ENCODE data around the gene PRPF6. TPM values are rescaled to one million over a fixed set of nuclear protein-coding genes. Genes with fewer than 3 reads are reported as not detected.

PRPF6 gene
- total and polyA plus RNA-seq, 2 of the 13 experiments (the other 11 are each of a cell fraction or from before 2014, with no cell fraction given), result 63.7 to 101 TPM

DNA sequence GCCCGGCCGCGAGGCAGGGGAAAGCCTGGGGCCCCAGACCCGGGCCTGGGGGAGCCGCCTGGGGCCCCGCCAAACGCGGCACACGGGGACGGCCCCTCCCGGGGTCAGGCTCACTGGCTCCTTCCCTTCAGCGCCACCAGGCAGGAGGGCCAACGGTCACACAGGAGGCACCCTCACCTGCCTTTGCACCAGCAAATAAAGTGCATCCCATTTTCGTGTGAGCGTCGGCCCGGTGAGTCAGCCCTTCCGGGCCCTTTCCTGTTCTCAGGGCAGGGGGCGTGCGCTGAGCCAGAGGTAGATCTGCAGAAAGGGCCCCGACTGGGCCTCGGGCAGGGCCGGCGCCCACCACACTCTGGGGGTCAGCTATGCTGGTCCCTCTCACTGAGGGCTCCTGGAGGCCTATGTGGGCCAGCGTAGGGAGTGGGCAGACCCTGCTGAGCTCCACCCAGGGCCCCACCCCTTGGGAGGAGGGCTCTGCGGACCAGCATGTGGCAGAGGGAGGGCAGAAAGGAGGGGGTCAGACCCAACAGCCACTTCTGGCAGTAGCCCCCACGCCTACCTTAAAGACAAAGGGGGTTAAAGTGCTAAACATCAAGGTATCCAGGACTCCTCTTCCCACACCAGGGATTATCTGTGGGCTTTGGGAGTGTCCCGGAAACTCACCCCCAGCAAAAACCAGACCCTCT lies 23.8 kb upstream of the PRPF6 start (continued):
- TF ChIP-seq, protein P1, sequence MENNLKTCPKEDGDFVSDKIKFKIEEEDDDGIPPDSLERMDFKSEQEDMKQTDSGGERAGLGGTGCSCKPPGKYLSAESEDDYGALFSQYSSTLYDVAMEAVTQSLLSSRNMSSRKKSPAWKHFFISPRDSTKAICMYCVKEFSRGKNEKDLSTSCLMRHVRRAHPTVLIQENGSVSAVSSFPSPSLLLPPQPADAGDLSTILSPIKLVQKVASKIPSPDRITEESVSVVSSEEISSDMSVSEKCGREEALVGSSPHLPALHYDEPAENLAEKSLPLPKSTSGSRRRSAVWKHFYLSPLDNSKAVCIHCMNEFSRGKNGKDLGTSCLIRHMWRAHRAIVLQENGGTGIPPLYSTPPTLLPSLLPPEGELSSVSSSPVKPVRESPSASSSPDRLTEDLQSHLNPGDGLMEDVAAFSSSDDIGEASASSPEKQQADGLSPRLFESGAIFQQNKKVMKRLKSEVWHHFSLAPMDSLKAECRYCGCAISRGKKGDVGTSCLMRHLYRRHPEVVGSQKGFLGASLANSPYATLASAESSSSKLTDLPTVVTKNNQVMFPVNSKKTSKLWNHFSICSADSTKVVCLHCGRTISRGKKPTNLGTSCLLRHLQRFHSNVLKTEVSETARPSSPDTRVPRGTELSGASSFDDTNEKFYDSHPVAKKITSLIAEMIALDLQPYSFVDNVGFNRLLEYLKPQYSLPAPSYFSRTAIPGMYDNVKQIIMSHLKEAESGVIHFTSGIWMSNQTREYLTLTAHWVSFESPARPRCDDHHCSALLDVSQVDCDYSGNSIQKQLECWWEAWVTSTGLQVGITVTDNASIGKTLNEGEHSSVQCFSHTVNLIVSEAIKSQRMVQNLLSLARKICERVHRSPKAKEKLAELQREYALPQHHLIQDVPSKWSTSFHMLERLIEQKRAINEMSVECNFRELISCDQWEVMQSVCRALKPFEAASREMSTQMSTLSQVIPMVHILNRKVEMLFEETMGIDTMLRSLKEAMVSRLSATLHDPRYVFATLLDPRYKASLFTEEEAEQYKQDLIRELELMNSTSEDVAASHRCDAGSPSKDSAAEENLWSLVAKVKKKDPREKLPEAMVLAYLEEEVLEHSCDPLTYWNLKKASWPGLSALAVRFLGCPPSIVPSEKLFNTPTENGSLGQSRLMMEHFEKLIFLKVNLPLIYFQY (CRISPR knock-in tag; IDR thresholded peaks at IDR 0.05; ENCODE audit: borderline replicate concordance), result peak; percentile 87; the same call in 1 of the 2 replicates
- TF ChIP-seq NONO (IDR thresholded peaks at IDR 0.05) (no peak), NONO (CRISPR knock-in tag; conservative IDR thresholded peaks at IDR 0.05) (peak; percentile 86), ZNF543 (CRISPR knock-in tag; IDR thresholded peaks at IDR 0.05) (peak; percentile 78), NFIB (CRISPR knock-in tag; IDR thresholded peaks at IDR 0.05; ENCODE audit: borderline replicate concordance) (no peak), MLLT10 (CRISPR knock-in tag; IDR thresholded peaks at IDR 0.05) (no peak), ZNF878 (CRISPR knock-in tag; IDR thresholded peaks at IDR 0.05) (no peak), KDM5A (IDR thresholded peaks at IDR 0.05; ENCODE audit: borderline replicate concordance, low read length) (peak; percentile 2; the same call in 1 of the 2 replicates), ZNF598 (CRISPR knock-in tag; IDR thresholded peaks at IDR 0.05; ENCODE audit: borderline replicate concordance) (peak; percentile 81; the same call in 1 of the 2 replicates), YEATS2 (CRISPR knock-in tag; IDR thresholded peaks at IDR 0.05; ENCODE audit: borderline replicate concordance) (no peak; the same call in none of the 2 replicates), AGO2 (optimal IDR thresholded peaks at IDR 0.05; ENCODE audit: low read depth, low read length) (peak; percentile 99), KLF15 (CRISPR knock-in tag; IDR thresholded peaks at IDR 0.05; ENCODE audit: borderline replicate concordance) (no peak), ZNF672 (CRISPR knock-in tag; IDR thresholded peaks at IDR 0.05) (no peak), ZBTB3 (CRISPR knock-in tag; IDR thresholded peaks at IDR 0.05; ENCODE audit: borderline replicate concordance, low read depth) (peak; percentile 59; the same call in 1 of the 2 replicates), PPARG (CRISPR knock-in tag; conservative IDR thresholded peaks at IDR 0.05) (peak; percentile 26; the same call in 1 of the 2 replicates), ZNF143 (CRISPR knock-in tag; IDR thresholded peaks at IDR 0.05) (no peak; the same call in 1 of the 2 replicates), ZMYM2 (CRISPR knock-in tag; IDR thresholded peaks at IDR 0.05) (no peak)
- TF ChIP-seq, protein P2, sequence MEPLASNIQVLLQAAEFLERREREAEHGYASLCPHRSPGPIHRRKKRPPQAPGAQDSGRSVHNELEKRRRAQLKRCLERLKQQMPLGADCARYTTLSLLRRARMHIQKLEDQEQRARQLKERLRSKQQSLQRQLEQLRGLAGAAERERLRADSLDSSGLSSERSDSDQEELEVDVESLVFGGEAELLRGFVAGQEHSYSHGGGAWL (CRISPR knock-in tag; IDR thresholded peaks at IDR 0.05), result 0 out of 2 replicates have a peak, but pooled peaks have one; percentile 59
- TF ChIP-seq, protein P3, sequence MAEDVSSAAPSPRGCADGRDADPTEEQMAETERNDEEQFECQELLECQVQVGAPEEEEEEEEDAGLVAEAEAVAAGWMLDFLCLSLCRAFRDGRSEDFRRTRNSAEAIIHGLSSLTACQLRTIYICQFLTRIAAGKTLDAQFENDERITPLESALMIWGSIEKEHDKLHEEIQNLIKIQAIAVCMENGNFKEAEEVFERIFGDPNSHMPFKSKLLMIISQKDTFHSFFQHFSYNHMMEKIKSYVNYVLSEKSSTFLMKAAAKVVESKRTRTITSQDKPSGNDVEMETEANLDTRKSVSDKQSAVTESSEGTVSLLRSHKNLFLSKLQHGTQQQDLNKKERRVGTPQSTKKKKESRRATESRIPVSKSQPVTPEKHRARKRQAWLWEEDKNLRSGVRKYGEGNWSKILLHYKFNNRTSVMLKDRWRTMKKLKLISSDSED (CRISPR knock-in tag; IDR thresholded peaks at IDR 0.05), result no peak
- TF ChIP-seq, protein P4, sequence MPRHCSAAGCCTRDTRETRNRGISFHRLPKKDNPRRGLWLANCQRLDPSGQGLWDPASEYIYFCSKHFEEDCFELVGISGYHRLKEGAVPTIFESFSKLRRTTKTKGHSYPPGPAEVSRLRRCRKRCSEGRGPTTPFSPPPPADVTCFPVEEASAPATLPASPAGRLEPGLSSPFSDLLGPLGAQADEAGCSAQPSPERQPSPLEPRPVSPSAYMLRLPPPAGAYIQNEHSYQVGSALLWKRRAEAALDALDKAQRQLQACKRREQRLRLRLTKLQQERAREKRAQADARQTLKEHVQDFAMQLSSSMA (CRISPR knock-in tag; IDR thresholded peaks at IDR 0.05), result no peak; the same call in 1 of the 2 replicates
- TF ChIP-seq, protein P5, sequence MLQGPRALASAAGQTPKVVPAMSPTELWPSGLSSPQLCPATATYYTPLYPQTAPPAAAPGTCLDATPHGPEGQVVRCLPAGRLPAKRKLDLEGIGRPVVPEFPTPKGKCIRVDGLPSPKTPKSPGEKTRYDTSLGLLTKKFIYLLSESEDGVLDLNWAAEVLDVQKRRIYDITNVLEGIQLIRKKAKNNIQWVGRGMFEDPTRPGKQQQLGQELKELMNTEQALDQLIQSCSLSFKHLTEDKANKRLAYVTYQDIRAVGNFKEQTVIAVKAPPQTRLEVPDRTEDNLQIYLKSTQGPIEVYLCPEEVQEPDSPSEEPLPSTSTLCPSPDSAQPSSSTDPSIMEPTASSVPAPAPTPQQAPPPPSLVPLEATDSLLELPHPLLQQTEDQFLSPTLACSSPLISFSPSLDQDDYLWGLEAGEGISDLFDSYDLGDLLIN (CRISPR knock-in tag; IDR thresholded peaks at IDR 0.05; ENCODE audit: borderline replicate concordance), result no peak
- TF ChIP-seq, protein P6, sequence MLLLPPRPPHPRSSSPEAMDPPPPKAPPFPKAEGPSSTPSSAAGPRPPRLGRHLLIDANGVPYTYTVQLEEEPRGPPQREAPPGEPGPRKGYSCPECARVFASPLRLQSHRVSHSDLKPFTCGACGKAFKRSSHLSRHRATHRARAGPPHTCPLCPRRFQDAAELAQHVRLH (CRISPR knock-in tag; IDR thresholded peaks at IDR 0.05; ENCODE audit: borderline replicate concordance, low read depth), result peak; percentile 96

All from HepG2 (cell line).